ENCODE data around the gene FRG2C. TPM values are rescaled to one million over a fixed set of nuclear protein-coding genes. Genes with fewer than 3 reads are reported as not detected.
A peak's percentile ranks its signal among the peaks of the same experiment; 100 is the strongest.
"Not testable (repeated sequence)": the region's sequence is repeated elsewhere in the genome, so short reads cannot be mapped to it uniquely, and the experiment has no call there.

FRG2C gene
- total and polyA plus RNA-seq, 9 donors = not detected

DNA sequence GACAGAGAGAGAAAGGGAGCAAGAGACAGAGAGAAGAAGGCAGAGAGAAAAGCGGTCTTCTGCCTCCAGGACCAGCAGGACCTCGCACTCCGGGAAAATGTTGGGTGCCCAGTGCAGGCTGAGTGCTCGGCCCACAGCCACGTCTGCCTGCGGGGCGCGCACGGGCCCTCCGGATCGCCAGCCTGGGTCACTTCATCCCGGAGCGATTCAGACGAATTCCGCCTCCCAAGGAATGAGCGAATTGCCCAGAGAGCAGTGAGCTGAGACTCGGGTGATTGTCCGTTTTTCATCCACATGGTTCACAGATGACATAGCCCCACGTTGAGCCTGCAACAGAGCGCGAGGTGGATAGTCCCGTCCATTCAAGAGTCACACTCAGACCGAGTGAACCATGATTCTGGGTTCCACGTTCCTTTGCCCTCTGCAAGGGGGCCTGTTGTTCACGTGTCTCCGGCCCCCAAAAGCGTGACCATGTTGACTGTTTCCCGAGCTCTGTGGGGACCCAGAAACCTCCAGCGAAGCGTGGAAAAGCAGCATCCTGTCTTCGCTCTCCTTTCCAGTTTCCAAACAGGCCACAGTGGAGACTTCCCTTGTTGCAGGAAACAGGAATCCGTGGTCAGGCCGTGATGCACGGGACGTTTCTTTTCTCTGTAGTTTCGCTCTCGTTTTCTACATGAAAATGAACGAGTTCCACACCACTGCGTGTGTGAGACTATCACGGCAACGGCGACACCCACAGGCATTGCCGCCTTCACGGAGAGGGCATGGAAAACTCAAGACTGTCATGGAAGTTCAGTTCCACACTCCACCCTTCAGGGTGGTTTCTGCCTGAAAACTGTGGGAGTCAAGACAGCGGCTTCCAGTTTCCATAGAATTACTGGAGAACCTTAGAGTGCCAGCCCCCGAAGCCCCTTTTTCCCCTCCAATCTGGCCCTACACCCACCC is 3.9 kb downstream of the FRG2C start:
- H3K4me1 ChIP-seq (ENCODE audit: insufficient read depth); H3K27me3 ChIP-seq; DNase-seq; H3K27ac ChIP-seq; H3K36me3 ChIP-seq; H3K9me3 ChIP-seq; intact Hi-C loops (cut with DNase I); H3K4me3 ChIP-seq: not testable (repeated sequence)
- 31 to 36% (median 33%) methylated on average over 46 of the region's 46 CpGs for WGBS, 3 donors

- peak overlapping the region; percentile 11 for H3K4me3 ChIP-seq
- H3K36me3 ChIP-seq; H3K4me1 ChIP-seq (ENCODE audit: insufficient read depth); H3K9me3 ChIP-seq; H3K27me3 ChIP-seq; H3K27ac ChIP-seq; intact Hi-C loops (cut with DNase I): not testable (repeated sequence)
- 52 to 53% (median 52%) methylated on average over 53 of the region's 53 CpGs for WGBS, 3 donors
- DNase-seq = peak; percentile 62 to 77 (median 72)
Observed at GRCh38 chr3:75668759-75669347, 4.7 kb downstream of the FRG2C start.

GRCh38 chr3:75669348-75670297 is 5.5 kb downstream of the FRG2C start:
- H3K27me3 ChIP-seq; H3K9me3 ChIP-seq; intact Hi-C loops (cut with DNase I); H3K27ac ChIP-seq; H3K4me1 ChIP-seq (ENCODE audit: insufficient read depth); H3K36me3 ChIP-seq: not testable (repeated sequence)
- H3K4me3 ChIP-seq = peak overlapping the region; percentile 11
- WGBS, 3 donors = 35 to 40% (median 40%) methylated on average over 69 to 71 of the region's 71 CpGs
- DNase-seq = peak in 4 of 5 donors; percentile 33 to 55 (median 43)

- H3K9me3 ChIP-seq; H3K27me3 ChIP-seq; H3K4me1 ChIP-seq (ENCODE audit: insufficient read depth); H3K27ac ChIP-seq; DNase-seq; H3K36me3 ChIP-seq; H3K4me3 ChIP-seq; intact Hi-C loops (cut with DNase I): not testable (repeated sequence)
- WGBS, 3 donors = 9 to 15% (median 10%) methylated on average over 51 of the region's 51 CpGs
Observed at GRCh38 chr3:75670298-75671286, 6.5 kb downstream of the FRG2C start.

DNA sequence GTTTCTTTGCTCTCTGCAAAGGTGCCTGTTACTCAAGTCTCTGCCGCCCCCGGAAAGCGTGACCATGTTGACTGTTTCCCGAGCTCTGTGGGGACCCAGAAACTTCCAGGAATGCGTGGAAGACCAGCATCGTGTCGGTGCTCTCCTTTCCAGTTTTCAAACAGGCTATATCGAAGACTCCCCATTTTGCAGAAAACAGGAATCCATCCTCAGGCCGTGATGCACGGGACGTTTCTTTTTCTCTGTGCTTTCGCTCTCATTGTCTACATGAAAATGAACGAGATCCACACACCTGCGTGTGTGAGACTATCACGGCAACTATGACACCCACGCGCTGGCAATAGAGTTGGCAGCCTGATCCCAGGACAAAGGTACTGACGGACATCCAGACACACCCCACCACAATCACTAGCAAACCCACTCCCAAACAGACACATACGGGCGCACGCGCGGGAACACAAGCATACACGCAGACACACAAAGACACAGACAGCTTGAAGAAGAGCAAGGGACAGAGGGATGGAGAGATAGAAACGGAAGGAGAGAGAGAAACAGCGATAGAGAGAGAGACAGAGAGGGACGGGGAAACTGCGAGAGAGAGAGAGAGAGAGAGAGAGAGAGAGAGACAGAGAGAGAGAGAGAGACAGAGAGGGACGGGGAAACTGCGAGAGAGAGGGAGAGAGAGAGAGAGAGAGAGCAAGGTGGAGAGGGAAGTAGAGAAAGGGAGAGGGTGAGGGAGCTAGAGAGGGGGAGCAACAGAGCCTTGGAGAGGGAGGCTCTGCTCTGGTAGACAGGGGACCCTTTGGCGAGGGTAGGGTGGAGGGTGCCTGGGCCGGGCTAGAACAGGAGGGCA is 7.4 kb downstream of the FRG2C start:
- H3K4me3 ChIP-seq; H3K27me3 ChIP-seq; DNase-seq; H3K27ac ChIP-seq; H3K4me1 ChIP-seq (ENCODE audit: insufficient read depth); H3K36me3 ChIP-seq; H3K9me3 ChIP-seq; intact Hi-C loops (cut with DNase I): not testable (repeated sequence)
- WGBS, 3 donors = 9 to 15% (median 12%) methylated on average over 32 of the region's 32 CpGs

- H3K9me3 ChIP-seq; H3K27me3 ChIP-seq; H3K4me3 ChIP-seq; H3K27ac ChIP-seq; H3K4me1 ChIP-seq (ENCODE audit: insufficient read depth); DNase-seq; H3K36me3 ChIP-seq; intact Hi-C loops (cut with DNase I): not testable (repeated sequence)
- WGBS, 3 donors = 13 to 20% (median 15%) methylated on average over 59 of the region's 59 CpGs
Observed at GRCh38 chr3:75672140-75672775, 8.1 kb downstream of the FRG2C start.

DNA sequence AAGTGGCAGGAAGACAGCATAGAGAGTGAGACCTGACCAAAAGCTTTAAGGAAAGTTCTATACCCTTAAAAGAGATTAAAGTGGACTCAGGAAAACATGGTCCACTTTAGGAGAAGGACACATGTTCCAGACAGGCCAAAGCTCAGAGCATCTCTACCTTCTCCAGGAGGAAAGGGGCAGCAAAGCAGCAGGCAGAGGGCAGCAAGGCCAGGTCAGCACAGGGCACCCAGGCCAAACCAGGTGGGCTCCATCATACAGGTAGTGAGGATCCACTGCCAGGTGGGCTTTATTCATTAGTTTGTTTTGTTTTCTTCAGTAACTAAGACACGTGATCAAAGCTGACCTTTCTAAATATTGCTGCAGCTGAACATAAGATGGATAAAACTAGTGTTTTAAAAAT is 19.8 kb downstream of the FRG2C start:
- H3K27me3 ChIP-seq; H3K4me3 ChIP-seq; H3K27ac ChIP-seq; intact Hi-C loops (cut with DNase I); H3K9me3 ChIP-seq; DNase-seq; H3K4me1 ChIP-seq (ENCODE audit: insufficient read depth); H3K36me3 ChIP-seq: not testable (repeated sequence)
- 14 to 26% (median 20%) methylated on average over 1 of the region's 1 CpG for WGBS, 3 donors

All from ovary (tissue), 9 donors.